HAP-1 (cell line): ENCODE measurements around the gene AP5Z1.
A peak's percentile ranks its signal among the peaks of the same experiment; 100 is the strongest.

ENCODE experiments used
- DNase-seq, 2 experiments: peaks; one replicate each; pipeline ENCODE4 v3.0.0-alpha.2; 2016 to 2020; ENCODE audit warnings: low spot score in 2 of 2
- H3K27me3 ChIP-seq: fragments of 250-450 bp; sonication (Bioruptor Pico); 2 replicates; pipeline ENCODE4 v1.5.1; 2020; ENCODE audit warnings: low read depth, mild to moderate bottlenecking, moderate library complexity
- H3K36me3 ChIP-seq: fragments of 250-450 bp; sonication (Bioruptor Pico); replicated peaks from 2 replicates; pipeline ENCODE4 v1.5.1; 2020; ENCODE audit warnings: mild to moderate bottlenecking
- H3K4me1 ChIP-seq: fragments of 250-450 bp; sonication (Bioruptor Pico); 2 replicates; pipeline ENCODE4 v1.5.1; 2020; ENCODE audit warnings: mild to moderate bottlenecking
- H3K4me3 ChIP-seq: fragments of 250-450 bp; sonication (Bioruptor Pico); 2 replicates; pipeline ENCODE4 v1.5.1; 2020; ENCODE audit warnings: mild to moderate bottlenecking, moderate library complexity
- H3K9me3 ChIP-seq: fragments of 250-450 bp; sonication (Bioruptor Pico); 2 replicates; pipeline ENCODE4 v1.5.1; 2020; ENCODE audit warnings: mild to moderate bottlenecking, moderate library complexity
- in situ Hi-C: fragments of 300-500 bp; cut with MboI; formaldehyde crosslinking; loops from 3 replicates; pipeline ENCODE4 v1.14.3; 2020; ENCODE audit warnings: low sequenced_read_pairs, inconsistent platforms, mixed read lengths

Gene AP5Z1

GRCh38 chr7:4753598-4754432, 21.6 kb upstream of the AP5Z1 start:
- in situ Hi-C loops = loop anchor here (5.0 to 25.0 kb wide), 2 partner anchors 72 to 142 kb away; partner anchors contain the start of gene FOXK1
- no peaks in the 10 kb centered on the region for H3K27me3 ChIP-seq
- H3K36me3 ChIP-seq = peaks cover 42% of the 10 kb centered on the region
- DNase-seq = peak; percentile 42 to 89
- H3K4me3 ChIP-seq = no peak overlapping the region
- H3K9me3 ChIP-seq = no peaks in the 10 kb centered on the region
- H3K4me1 ChIP-seq = no peaks in the 10 kb centered on the region

DNA sequence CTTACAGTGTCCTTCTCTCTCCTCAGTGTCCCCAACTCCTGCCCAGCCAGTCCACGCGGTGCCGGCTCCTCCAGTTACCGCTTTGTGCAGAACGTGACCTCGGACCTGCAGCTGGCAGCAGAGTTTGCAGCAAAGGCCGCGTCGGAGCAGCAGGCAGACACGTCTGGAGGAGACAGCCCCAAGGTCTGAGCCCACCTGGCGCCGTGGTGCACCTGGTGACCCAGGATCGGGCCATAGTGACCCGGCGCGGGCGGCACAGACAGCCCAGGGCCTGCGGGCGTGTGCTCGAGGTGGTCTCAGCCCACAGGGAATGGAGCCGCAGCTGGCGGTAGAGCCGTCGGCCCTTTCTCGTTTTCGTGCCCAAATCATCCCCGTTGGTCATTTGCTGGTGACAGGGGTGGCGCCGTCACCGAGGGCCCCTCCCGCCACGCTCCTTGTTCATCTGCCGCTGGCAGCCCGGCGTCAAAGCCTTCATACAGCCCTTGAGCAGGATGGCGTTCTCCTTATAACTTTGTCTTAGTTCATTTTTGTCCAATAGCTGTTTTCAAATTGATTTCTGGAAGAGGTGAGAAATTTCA, 20.9 kb upstream of the AP5Z1 start:
- Histone ChIP-seq H3K27me3 (no peaks in the 10 kb centered on the region), H3K9me3 (no peaks in the 10 kb centered on the region), H3K4me1 (no peaks in the 10 kb centered on the region), H3K36me3 (peaks cover 43% of the 10 kb centered on the region), H3K4me3 (no peak overlapping the region)
- in situ Hi-C loops = loop anchor here (5.0 to 25.0 kb wide), 2 partner anchors 72 to 142 kb away; partner anchors contain the start of gene FOXK1
- no peak for DNase-seq

GRCh38 chr7:4755045-4755444, 20.4 kb upstream of the AP5Z1 start:
- in situ Hi-C loops = loop anchor here (25.0 kb wide), 1 partner anchor 143 kb away; no protein-coding TSS in a partner anchor
- DNase-seq = no peak
- H3K9me3 ChIP-seq = no peaks in the 10 kb centered on the region
- no peaks in the 10 kb centered on the region for H3K27me3 ChIP-seq
- H3K4me1 ChIP-seq = no peaks in the 10 kb centered on the region
- no peak overlapping the region for H3K4me3 ChIP-seq
- peaks cover 42% of the 10 kb centered on the region for H3K36me3 ChIP-seq

DNA sequence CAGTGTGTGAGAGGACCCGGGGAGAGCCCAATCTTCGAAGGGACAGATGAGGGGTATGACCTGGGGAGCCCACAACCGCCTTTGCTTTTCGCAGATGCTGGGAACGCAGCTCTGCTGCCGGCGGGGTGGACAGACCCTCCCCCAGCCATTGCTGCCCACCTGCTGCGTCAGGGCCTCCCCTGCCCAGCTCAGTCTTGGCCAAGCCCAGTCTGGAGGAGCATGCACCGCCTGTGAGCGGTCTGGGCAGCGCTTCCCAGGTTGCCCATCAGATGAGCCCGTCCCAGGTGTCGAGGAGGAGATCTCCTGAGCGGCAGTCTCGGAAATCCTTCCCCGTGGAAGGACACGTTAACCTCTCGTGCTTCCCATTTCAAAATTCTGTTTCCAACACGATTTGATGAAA, 17.3 kb upstream of the AP5Z1 start:
- Histone ChIP-seq H3K4me1 (no peaks in the 10 kb centered on the region), H3K9me3 (no peaks in the 10 kb centered on the region), H3K27me3 (no peaks in the 10 kb centered on the region), H3K4me3 (no peak overlapping the region), H3K36me3 (peaks cover 60% of the 10 kb centered on the region)
- DNase-seq = no peak
- in situ Hi-C loops = loop anchor here (25.0 kb wide), 1 partner anchor 146 kb away; no protein-coding TSS in a partner anchor

GRCh38 chr7:4758791-4759190, 16.6 kb upstream of the AP5Z1 start:
- H3K4me3 ChIP-seq = no peak overlapping the region
- in situ Hi-C loops = loop anchor here (25.0 kb wide), 1 partner anchor 146 kb away; no protein-coding TSS in a partner anchor
- H3K4me1 ChIP-seq = no peaks in the 10 kb centered on the region
- peaks cover 67% of the 10 kb centered on the region for H3K36me3 ChIP-seq
- H3K27me3 ChIP-seq = no peaks in the 10 kb centered on the region
- no peak for DNase-seq
- no peaks in the 10 kb centered on the region for H3K9me3 ChIP-seq

- Histone ChIP-seq H3K4me3 (no peak overlapping the region), H3K27me3 (no peaks in the 10 kb centered on the region), H3K36me3 (peaks cover 67% of the 10 kb centered on the region), H3K9me3 (no peaks in the 10 kb centered on the region), H3K4me1 (no peaks in the 10 kb centered on the region)
- DNase-seq = no peak
- in situ Hi-C loops = loop anchor here (25.0 kb wide), 1 partner anchor 147 kb away; no protein-coding TSS in a partner anchor
Observed at GRCh38 chr7:4759211-4759610, 16.2 kb upstream of the AP5Z1 start.

GRCh38 chr7:4760952-4761351, 14.5 kb upstream of the AP5Z1 start:
- H3K36me3 ChIP-seq = peaks cover 55% of the 10 kb centered on the region
- in situ Hi-C loops = loop anchor here (25.0 kb wide), 1 partner anchor 149 kb away; no protein-coding TSS in a partner anchor
- H3K27me3 ChIP-seq = no peaks in the 10 kb centered on the region
- DNase-seq = no peak
- H3K9me3 ChIP-seq = no peaks in the 10 kb centered on the region
- no peaks in the 10 kb centered on the region for H3K4me1 ChIP-seq
- H3K4me3 ChIP-seq = no peak overlapping the region

DNA sequence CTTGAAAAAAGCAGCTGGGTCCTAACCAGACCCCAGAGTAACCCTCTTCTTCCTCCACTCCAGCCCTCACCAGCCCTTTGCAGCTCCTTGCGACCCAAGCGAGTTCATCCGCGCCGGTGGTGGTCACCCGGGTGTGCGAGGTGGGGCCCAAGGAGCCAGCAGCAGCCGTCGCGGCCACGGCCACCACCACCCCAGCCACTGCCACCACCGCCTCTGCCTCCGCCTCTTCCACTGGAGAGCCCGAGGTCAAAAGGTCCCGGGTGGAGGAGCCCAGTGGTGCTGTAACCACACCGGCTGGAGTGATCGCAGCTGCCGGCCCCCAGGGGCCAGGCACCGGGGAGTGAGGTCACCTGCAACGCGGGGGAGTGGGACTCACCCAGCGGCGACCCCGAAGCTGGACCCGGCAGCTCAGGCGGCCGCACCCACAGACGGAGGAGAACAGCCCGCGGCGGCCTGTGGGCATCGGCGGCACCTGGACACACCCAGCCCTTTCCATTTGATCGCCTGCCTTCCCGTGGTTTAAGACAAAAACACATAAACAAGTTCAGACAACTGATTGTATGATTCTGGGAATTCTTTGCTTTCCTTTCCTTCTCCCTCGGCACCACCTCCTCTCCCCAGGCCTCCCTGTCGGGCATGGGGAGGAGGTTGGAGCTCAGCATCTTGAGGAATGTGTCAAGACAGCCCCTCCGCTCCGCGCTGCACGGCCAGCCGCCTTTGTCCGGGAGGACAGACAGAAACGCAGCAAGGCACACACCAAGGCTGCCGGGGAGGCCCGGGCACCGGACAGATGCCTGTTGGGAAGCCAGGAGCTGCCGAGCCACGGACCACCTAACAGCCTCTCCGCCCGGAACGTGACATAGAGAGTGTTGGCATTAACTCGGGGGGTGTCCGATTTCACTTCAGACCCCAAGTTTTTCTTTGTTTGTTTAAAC, 13.0 kb upstream of the AP5Z1 start:
- in situ Hi-C loops = loop anchor here (25.0 kb wide), 1 partner anchor 150 kb away; no protein-coding TSS in a partner anchor
- H3K27me3 ChIP-seq = no peaks in the 10 kb centered on the region
- no peak for DNase-seq
- no peaks in the 10 kb centered on the region for H3K9me3 ChIP-seq
- H3K4me1 ChIP-seq = no peaks in the 10 kb centered on the region
- no peak overlapping the region for H3K4me3 ChIP-seq
- peaks cover 44% of the 10 kb centered on the region for H3K36me3 ChIP-seq

GRCh38 chr7:4763091-4763793, 12.2 kb upstream of the AP5Z1 start:
- DNase-seq = no peak
- Histone ChIP-seq H3K27me3 (no peaks in the 10 kb centered on the region), H3K4me3 (no peak overlapping the region), H3K4me1 (no peaks in the 10 kb centered on the region), H3K36me3 (peaks cover 45% of the 10 kb centered on the region), H3K9me3 (no peaks in the 10 kb centered on the region)
- in situ Hi-C loops = loop anchor here (25.0 kb wide), 1 partner anchor 151 kb away; no protein-coding TSS in a partner anchor

DNA sequence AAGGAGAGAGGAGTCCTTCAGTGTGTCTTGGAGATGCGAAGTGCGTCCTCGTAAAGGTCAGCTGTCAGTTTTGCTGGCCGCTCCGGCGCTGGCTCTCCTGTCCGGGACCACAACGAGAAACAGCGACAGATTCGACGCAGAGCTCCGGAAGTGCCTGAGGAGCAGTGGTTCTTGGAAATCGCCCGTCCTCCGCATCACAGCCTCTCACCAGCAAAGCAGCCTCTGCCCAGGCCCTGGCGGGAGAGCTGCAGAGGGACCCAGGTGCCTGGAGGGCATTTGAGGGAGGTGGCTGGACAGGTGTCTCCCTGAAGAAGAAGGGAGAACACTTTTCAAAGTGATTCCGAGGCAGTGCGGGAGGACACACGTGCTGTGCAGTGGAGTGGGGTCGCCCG, 11.6 kb upstream of the AP5Z1 start:
- in situ Hi-C loops = loop anchor here (25.0 kb wide), 1 partner anchor 151 kb away; no protein-coding TSS in a partner anchor
- Histone ChIP-seq H3K4me1 (no peaks in the 10 kb centered on the region), H3K36me3 (peaks cover 45% of the 10 kb centered on the region), H3K9me3 (no peaks in the 10 kb centered on the region), H3K27me3 (no peaks in the 10 kb centered on the region), H3K4me3 (no peak overlapping the region)
- DNase-seq = no peak

DNA sequence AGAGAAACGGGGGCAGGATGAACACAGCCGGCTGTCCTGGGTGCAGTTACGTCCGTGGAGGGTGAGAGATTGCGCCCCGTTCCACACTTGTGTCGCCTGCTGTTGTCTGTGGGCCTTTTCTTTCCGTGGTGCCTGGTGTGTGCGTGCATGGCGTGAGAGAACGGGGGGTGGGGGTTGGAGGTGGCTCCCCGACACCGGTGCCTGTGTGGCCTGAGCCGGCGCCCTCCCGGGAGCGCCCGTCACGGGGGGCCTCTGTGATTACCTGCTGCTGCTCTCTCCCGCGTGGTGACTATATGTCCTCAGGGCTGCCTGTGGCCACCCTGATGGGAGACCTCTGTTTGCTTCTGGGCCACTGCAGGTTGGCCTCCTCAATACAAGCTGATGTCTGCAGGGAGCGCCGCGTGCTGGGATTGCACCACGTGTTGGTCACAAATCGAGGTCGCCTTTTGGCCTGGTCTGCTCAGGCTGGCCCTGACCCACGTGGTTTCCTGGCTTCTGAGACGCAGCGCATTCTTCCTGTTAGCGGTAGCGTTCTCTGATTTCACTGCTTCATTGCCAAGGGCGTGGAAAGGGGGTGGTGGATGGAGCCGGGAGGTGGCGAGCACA, 10.9 kb upstream of the AP5Z1 start:
- Histone ChIP-seq H3K9me3 (no peaks in the 10 kb centered on the region), H3K27me3 (no peaks in the 10 kb centered on the region), H3K4me3 (no peak overlapping the region), H3K4me1 (no peaks in the 10 kb centered on the region), H3K36me3 (peaks cover 41% of the 10 kb centered on the region)
- in situ Hi-C loops = loop anchor here (25.0 kb wide), 1 partner anchor 152 kb away; no protein-coding TSS in a partner anchor
- DNase-seq = no peak

- peaks cover 38% of the 10 kb centered on the region for H3K36me3 ChIP-seq
- in situ Hi-C loops = loop anchor here (25.0 kb wide), 1 partner anchor 154 kb away; no protein-coding TSS in a partner anchor
- no peaks in the 10 kb centered on the region for H3K9me3 ChIP-seq
- no peak for DNase-seq
- H3K4me1 ChIP-seq = no peaks in the 10 kb centered on the region
- no peak overlapping the region for H3K4me3 ChIP-seq
- no peaks in the 10 kb centered on the region for H3K27me3 ChIP-seq
Observed at GRCh38 chr7:4765776-4766490, 9.5 kb upstream of the AP5Z1 start.
